Measurements from ENCODE around the gene TREM1.
"Not testable (repeated sequence)": the region's sequence is repeated elsewhere in the genome, so short reads cannot be mapped to it uniquely, and the experiment has no call there.

The TREM1 gene

GRCh38 chr6:41262401-41262800 lies 24.1 kb downstream of the TREM1 start:
- no peak for DNase-seq (ENCODE audit: low read depth in 2 of 2, low spot score in 1 of 2)

GRCh38 chr6:41258196-41258493 lies 28.3 kb downstream of the TREM1 start:
- no peak for DNase-seq (ENCODE audit: low read depth in 2 of 2, low spot score in 1 of 2)

- DNase-seq (ENCODE audit: low read depth in 2 of 2, low spot score in 1 of 2) = no peak
Measured at GRCh38 chr6:41257369-41258195, 28.9 kb downstream of the TREM1 start.

GRCh38 chr6:41256383-41256782 lies 30.1 kb downstream of the TREM1 start:
- DNase-seq (ENCODE audit: low read depth in 2 of 2, low spot score in 1 of 2) = no peak

- DNase-seq (ENCODE audit: low read depth in 2 of 2, low spot score in 1 of 2) = no peak
Measured at GRCh38 chr6:41255638-41256246, 30.7 kb downstream of the TREM1 start.

- DNase-seq (ENCODE audit: low read depth in 2 of 2, low spot score in 1 of 2) = no peak
Measured at GRCh38 chr6:41255110-41255509, 31.4 kb downstream of the TREM1 start.

GRCh38 chr6:41252401-41253169 lies 33.9 kb downstream of the TREM1 start:
- DNase-seq (ENCODE audit: low read depth in 2 of 2, low spot score in 1 of 2) = no peak

- DNase-seq (ENCODE audit: low read depth in 2 of 2, low spot score in 1 of 2) = no peak
Measured at GRCh38 chr6:41247882-41248705, 38.4 kb downstream of the TREM1 start.

GRCh38 chr6:41247288-41247865 lies 39.1 kb downstream of the TREM1 start:
- DNase-seq (ENCODE audit: low read depth in 2 of 2, low spot score in 1 of 2) = no peak

GRCh38 chr6:41246529-41246928 lies 40.0 kb downstream of the TREM1 start:
- DNase-seq (ENCODE audit: low read depth in 2 of 2, low spot score in 1 of 2) = not testable (repeated sequence)

GRCh38 chr6:41239467-41240159 lies 46.9 kb downstream of the TREM1 start:
- no peak for DNase-seq (ENCODE audit: low read depth in 2 of 2, low spot score in 1 of 2)

GRCh38 chr6:41237128-41237527 lies 49.4 kb downstream of the TREM1 start:
- DNase-seq (ENCODE audit: low read depth in 2 of 2, low spot score in 1 of 2) = no peak

- DNase-seq (ENCODE audit: low read depth in 2 of 2, low spot score in 1 of 2) = no peak
Measured at GRCh38 chr6:41236276-41236675, 50.2 kb downstream of the TREM1 start.

- no peak for DNase-seq (ENCODE audit: low read depth in 2 of 2, low spot score in 1 of 2)
Measured at GRCh38 chr6:41232667-41233066, 53.8 kb downstream of the TREM1 start.

- DNase-seq (ENCODE audit: low read depth in 2 of 2, low spot score in 1 of 2) = no peak
Measured at GRCh38 chr6:41231246-41231645, 55.2 kb downstream of the TREM1 start.

GRCh38 chr6:41229721-41230120 lies 56.8 kb downstream of the TREM1 start:
- no peak for DNase-seq (ENCODE audit: low read depth in 2 of 2, low spot score in 1 of 2)

GRCh38 chr6:41228616-41229015 lies 57.9 kb downstream of the TREM1 start:
- no peak for DNase-seq (ENCODE audit: low read depth in 2 of 2, low spot score in 1 of 2)

GRCh38 chr6:41228096-41228495 lies 58.4 kb downstream of the TREM1 start, which contains the start of gene TREML4:
TSS of gene TREML4 (plus strand) at chr6:41228349. CDS start at chr6:41228428, 79 bp downstream.
- DNase-seq (ENCODE audit: low read depth in 2 of 2, low spot score in 1 of 2) = no peak

- no peak for DNase-seq (ENCODE audit: low read depth in 2 of 2, low spot score in 1 of 2)
Measured at GRCh38 chr6:41226752-41227151, 59.7 kb downstream of the TREM1 start.

- DNase-seq (ENCODE audit: low read depth in 2 of 2, low spot score in 1 of 2) = no peak
Measured at GRCh38 chr6:41224800-41225199, 61.7 kb downstream of the TREM1 start.

Measured in stimulated activated CD8-positive, alpha-beta memory T cell treated with anti-CD3 and anti-CD28 coated beads, Interleukin-4, amount 100 ng/mL, for 1 hour (primary cell).